ENCODE data around the gene GJC2. TPM values are rescaled to one million over a fixed set of nuclear protein-coding genes. Genes with fewer than 3 reads are reported as not detected.

GJC2 gene
- total RNA-seq, 1 donor from 2014 or later, result 2.5 TPM

DNA sequence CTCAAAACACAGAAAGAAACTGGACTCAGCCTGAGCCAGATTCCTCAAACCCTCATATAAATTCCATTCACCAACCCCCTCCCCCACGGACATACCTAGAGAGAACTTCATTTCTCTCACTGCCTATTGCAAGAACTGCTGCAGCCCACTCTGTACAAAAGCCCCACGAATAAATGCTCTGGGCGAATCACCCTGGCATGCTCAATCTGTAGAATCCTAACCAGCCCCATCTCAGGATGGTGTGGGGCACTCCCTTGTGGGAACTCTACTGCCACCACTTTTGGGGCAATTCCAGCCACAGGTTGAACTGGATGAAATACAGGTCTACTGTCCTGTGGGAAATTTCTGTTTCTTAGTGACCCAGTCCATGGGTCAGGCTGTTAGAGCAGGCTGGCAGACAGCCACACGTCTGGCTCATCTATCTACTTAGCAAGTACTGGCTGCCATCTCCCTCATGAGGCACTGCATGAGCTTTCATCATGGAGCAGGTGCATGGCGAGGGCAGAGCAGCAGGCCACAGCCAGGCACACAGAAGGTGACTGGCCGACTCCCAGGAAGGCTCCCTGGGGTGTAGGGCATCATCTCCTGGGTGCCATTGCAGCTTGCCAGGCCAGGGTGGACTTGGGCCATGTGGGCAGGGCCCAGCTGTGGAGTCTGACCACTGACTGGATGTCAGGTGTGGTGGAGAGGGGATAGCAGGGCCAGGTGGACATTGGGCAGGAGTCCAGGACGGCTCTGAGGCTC is 45.0 kb upstream of the GJC2 start:
- H3K4me3 Mint-ChIP-seq, result peak overlapping the region; percentile 92
- H3K27me3 Mint-ChIP-seq (ENCODE audit: low read depth), result no peaks in the 10 kb centered on the region
- no peaks in the 10 kb centered on the region for H3K9me3 Mint-ChIP-seq
- peak overlapping the region; percentile 97 for H3K27ac Mint-ChIP-seq
- TF ChIP-seq, protein P1, sequence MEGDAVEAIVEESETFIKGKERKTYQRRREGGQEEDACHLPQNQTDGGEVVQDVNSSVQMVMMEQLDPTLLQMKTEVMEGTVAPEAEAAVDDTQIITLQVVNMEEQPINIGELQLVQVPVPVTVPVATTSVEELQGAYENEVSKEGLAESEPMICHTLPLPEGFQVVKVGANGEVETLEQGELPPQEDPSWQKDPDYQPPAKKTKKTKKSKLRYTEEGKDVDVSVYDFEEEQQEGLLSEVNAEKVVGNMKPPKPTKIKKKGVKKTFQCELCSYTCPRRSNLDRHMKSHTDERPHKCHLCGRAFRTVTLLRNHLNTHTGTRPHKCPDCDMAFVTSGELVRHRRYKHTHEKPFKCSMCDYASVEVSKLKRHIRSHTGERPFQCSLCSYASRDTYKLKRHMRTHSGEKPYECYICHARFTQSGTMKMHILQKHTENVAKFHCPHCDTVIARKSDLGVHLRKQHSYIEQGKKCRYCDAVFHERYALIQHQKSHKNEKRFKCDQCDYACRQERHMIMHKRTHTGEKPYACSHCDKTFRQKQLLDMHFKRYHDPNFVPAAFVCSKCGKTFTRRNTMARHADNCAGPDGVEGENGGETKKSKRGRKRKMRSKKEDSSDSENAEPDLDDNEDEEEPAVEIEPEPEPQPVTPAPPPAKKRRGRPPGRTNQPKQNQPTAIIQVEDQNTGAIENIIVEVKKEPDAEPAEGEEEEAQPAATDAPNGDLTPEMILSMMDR (IDR thresholded peaks at IDR 0.05; ENCODE audit: unreplicated experiment), result no peak
- peaks cover 28% of the 10 kb centered on the region for H3K4me1 Mint-ChIP-seq
- DNase-seq (ENCODE audit: low spot score in 2 of 2, unreplicated experiment in 2 of 2), result no peak
- no peaks in the 10 kb centered on the region for H3K36me3 Mint-ChIP-seq

DNA sequence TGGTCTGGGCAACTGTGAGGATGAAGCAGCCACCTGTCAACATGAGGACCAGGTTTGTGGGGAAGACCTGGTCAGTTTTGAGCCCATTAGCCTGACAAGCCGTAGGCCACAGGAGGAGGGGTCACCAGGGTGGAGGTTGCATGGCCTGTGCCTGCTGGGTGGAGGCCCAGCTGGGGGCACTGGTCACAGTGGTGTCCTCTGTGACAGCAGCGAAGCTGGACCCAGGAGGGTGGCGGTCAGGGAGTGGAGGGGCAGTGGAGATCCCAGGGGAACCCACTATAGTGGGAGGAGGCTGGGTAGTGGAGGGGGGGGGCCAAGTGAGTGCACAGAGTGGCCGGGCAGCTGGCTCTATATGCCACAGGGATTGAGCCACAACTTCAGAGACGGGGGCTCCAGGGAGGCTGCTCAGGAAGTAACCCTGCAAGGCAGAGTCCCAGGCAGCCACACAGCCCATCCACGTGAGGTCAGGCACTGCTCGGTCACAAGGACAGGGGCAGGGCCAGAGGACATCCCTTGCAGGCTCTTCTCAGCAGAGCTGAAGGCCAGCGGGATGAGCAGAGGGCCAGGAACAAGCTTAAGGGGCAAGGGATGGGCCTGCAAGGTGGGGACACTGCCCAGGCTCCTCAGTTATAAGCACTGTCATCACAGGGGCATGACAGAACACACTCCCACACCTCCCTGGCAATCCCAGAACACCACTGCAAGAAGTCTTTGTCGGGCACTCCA is 44.3 kb upstream of the GJC2 start:
- no peaks in the 10 kb centered on the region for H3K9me3 Mint-ChIP-seq
- H3K27me3 Mint-ChIP-seq (ENCODE audit: low read depth), result no peaks in the 10 kb centered on the region
- H3K4me1 Mint-ChIP-seq, result peaks cover 35% of the 10 kb centered on the region
- no peaks in the 10 kb centered on the region for H3K36me3 Mint-ChIP-seq
- no peak overlapping the region for H3K27ac Mint-ChIP-seq
- H3K4me3 Mint-ChIP-seq, result no peak overlapping the region
- TF ChIP-seq, protein P1 (IDR thresholded peaks at IDR 0.05; ENCODE audit: unreplicated experiment), result no peak
- DNase-seq (ENCODE audit: low spot score in 2 of 2, unreplicated experiment in 2 of 2), result no peak

DNA sequence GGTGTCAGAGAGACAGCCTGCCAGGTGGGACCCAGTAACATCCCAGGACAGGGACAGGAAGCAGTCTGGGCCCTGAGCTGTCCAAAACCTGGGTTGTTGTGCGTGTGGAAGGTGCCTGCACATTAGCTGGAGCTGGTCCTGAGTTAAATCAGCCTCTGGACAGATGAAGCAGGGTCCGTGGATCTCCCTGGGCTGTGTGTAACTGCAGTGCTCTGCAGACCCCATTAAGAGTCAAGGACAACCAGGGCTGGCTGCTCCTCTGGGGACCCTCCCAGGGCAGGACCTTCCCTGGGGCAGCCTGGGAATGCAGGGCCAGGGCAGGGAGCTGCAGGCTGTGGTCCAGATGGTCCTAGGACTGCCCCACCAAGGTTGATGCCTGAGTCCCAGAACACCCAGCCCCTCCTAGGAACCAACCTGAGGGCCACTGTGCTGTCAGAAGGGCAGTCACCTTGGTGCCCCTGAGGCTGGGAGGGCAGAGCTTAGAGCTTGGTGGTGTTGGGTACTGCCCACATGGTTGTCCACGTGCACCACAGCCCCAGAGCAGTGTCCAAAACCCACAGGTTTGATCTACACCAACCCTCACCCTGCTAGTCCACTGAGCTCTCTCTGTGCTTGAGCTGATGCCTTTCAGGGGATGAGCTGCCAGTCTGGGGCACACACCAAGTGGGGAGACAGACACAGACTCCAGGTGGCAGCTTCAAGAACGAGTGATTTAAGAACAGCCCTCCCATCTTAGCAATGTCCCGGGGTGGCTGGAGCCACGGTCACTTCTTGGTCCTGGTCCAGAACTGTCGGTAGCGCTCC is 43.5 kb upstream of the GJC2 start:
- H3K9me3 Mint-ChIP-seq, result no peaks in the 10 kb centered on the region

DNA sequence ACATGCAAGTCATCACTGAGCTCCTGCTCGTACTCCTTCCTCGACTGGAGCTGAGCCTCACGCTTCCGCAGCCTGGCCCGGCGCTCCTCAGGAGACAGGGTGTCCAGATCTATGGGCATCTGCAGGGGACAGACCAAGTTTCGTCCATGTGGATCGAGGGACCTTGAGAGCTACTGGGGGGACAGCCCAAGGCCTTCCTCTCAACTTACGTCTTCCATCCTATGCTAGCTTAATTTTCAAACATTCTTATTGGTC is 43.0 kb upstream of the GJC2 start:
- H3K9me3 Mint-ChIP-seq, result no peaks in the 10 kb centered on the region
- TF ChIP-seq, protein P1 (IDR thresholded peaks at IDR 0.05; ENCODE audit: unreplicated experiment), result no peak
- DNase-seq (ENCODE audit: low spot score in 2 of 2, unreplicated experiment in 2 of 2), result no peak
- no peak overlapping the region for H3K27ac Mint-ChIP-seq
- H3K27me3 Mint-ChIP-seq (ENCODE audit: low read depth), result no peaks in the 10 kb centered on the region
- no peak overlapping the region for H3K4me3 Mint-ChIP-seq
- no peaks in the 10 kb centered on the region for H3K36me3 Mint-ChIP-seq
- peaks cover 35% of the 10 kb centered on the region for H3K4me1 Mint-ChIP-seq

More for the DNA sequence above, 43.5 kb upstream of the GJC2 start:
- peaks cover 39% of the 10 kb centered on the region for H3K4me1 Mint-ChIP-seq
- no peaks in the 10 kb centered on the region for H3K36me3 Mint-ChIP-seq
- no peak for DNase-seq (ENCODE audit: low spot score in 2 of 2, unreplicated experiment in 2 of 2)
- TF ChIP-seq, protein P1 (IDR thresholded peaks at IDR 0.05; ENCODE audit: unreplicated experiment), result no peak
- no peak overlapping the region for H3K27ac Mint-ChIP-seq
- H3K27me3 Mint-ChIP-seq (ENCODE audit: low read depth), result no peaks in the 10 kb centered on the region
- peak overlapping the region; percentile 43 for H3K4me3 Mint-ChIP-seq

DNA sequence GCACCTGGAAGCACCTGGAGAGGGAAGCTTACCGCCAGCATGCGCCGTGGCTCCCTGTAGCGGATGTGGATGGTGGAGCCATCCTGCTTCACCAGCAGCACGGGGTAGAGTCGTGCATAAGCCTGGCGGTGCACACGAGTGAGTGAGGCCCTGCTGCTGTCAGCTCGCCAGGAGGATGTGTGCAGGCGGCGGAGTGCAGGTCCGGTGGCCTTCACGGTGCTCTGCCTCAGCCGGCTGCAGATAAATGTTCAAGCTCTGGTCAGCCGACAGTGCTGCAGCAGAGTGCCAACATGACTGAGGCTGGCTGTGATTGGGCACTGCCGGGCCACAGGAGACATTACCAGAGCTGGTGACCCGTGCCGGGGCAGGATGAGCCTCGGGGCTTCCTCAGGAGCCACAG is 42.1 kb upstream of the GJC2 start:
- H3K27ac Mint-ChIP-seq, result no peak overlapping the region
- peaks cover 35% of the 10 kb centered on the region for H3K4me1 Mint-ChIP-seq
- peak overlapping the region; percentile 91 for H3K4me3 Mint-ChIP-seq
- DNase-seq (ENCODE audit: low spot score in 2 of 2, unreplicated experiment in 2 of 2), result no peak
- no peaks in the 10 kb centered on the region for H3K36me3 Mint-ChIP-seq
- H3K27me3 Mint-ChIP-seq (ENCODE audit: low read depth), result no peaks in the 10 kb centered on the region
- TF ChIP-seq, protein P1 (IDR thresholded peaks at IDR 0.05; ENCODE audit: unreplicated experiment), result no peak
- no peaks in the 10 kb centered on the region for H3K9me3 Mint-ChIP-seq
